HG03175 (cell line): ENCODE measurements around the gene PACS2.
"Not testable (repeated sequence)": the region's sequence is repeated elsewhere in the genome, so short reads cannot be mapped to it uniquely, and the experiment has no call there.

Experiments
- ATAC-seq: cut with Tn5 transposase; IDR thresholded peaks from one replicate; pipeline ENCODE4 v1.9.1; 2021; ENCODE audit warnings: mild to moderate bottlenecking, moderate library complexity; ENCODE audit not compliant: unreplicated experiment

The PACS2 gene

DNA sequence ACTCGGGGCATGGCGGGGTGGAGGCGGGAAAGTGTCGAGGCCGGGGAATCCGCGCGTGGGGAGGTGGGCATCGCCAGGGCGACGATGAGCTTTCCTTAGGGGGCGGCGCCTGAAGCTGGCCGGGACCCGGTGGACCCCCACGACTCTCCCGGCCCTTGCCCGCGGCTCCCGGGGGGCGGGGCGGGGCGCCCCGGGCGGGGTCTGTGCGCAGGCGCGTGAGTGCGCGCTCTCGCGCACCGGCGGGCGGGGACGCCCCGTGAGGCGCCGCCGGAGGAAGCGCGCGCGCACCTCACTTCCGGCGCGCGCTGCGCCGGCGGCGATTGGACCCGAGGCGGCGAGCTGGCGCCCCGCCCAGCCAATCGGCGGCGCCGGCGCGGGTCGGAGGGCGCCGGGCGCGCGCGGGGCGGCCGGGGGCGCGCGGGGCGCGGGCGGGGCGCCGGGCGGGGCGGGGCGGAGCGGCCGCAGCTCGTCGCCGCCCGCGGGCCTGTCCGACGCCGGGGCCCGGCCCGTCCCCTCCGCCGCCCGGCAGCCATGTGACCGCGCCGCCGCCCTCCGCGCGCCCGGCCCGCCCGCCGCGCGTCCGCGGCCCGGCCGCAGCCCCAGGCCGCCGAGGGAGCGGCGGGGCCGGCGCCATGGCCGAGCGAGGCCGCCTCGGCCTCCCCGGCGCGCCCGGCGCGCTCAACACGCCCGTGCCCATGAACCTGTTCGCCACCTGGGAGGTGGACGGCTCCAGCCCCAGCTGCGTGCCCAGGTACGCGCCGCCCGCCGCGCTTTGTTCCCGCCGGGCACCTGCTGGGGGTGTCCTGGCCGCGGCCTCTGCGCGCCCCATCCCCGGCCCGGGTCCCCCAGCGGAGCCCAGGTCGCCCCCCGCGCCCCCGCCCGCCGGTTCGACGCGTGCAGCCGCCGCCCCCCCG is at the start of gene PACS2:
TSS of gene PACS2 (plus strand) at position 462 of the 914 bp plus-strand sequence. CDS start at position 633, 171 bp downstream.
- ATAC-seq: peak; percentile 76

DNA sequence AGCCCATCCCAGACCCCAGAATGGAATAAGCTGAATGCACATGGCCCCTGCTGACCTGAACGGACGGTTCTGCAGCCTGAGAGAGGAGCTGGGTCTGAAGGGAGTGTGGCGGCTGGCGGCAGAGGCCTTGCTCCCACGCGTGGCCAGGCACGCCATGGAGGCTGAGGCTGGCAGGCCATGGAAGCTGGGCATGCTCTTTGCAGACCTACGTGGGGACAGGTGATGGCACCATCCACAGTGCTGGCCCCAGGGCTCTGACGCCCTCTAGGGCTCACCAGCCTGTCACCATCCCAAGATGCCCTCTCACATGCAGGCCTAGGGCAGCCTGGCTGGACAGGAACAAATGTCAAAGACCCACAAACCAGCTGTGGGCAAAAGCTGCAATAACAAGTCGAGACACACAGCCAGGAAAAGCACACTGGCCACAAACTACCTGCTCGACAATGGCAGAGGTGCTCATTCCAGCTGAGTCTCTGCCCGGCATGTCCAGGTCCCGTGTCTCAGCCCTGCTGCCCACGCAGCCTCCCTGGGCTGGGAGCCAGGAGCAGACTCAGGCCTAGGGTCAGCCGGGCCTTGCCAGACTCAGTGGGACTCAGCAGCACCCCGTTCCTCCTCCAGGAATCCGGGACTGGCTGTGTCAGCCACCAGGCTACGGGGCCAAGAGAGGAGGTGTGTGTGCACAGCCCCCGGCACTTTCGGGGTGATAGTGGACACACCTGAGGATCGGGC is 46.6 kb upstream of the PACS2 start:
- ATAC-seq: no peak

DNA sequence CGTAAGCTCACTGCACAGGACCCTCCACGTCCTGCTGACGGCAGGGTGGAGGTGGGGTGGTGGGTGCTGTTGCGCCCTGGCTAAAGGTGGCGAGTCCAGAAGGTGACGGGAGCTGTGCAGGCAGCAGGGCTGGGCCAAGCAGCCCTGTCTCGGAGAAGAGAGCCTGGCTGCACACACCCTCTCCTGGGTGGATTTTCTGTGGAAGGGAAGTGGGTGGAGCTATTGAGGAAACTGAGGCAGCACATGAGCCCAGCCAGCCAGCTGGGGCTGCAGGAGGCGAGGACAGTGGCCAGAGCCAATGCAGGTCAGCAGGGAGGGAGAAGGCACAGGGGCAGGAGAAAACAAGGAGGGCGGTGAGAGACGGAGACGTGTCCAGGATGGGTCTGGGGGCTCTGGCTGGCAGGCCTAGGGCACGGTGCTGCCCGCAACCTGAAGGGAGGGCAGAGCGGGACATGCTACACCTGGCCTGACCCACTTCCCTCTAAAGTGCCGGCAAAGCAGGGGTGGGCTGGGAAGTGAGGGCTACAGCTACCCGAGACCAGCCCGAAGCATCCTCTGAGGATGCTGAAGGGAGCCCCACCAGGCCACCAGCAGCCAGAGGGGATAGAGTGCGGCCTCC is 45.7 kb upstream of the PACS2 start:
- no peak for ATAC-seq

DNA sequence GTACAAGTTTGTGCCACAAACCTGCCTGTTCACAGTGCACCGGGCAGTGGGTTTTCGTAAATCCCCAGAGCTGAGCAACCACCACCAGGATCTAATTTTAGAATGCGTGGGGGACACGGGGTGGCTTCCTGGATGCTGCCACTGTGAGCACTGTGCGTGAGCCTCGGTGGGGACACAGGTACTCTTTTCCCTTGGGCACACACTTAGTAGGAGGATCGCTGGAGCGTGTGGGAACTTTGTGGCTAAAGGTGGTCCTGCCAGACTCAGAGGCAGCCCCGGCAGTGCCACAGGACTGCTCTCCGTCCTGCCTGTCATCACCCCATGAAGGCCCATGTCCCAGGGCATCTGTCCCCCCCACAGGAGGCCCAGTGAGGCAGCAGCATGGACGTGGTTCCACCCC is 45.1 kb upstream of the PACS2 start:
- no peak for ATAC-seq

DNA sequence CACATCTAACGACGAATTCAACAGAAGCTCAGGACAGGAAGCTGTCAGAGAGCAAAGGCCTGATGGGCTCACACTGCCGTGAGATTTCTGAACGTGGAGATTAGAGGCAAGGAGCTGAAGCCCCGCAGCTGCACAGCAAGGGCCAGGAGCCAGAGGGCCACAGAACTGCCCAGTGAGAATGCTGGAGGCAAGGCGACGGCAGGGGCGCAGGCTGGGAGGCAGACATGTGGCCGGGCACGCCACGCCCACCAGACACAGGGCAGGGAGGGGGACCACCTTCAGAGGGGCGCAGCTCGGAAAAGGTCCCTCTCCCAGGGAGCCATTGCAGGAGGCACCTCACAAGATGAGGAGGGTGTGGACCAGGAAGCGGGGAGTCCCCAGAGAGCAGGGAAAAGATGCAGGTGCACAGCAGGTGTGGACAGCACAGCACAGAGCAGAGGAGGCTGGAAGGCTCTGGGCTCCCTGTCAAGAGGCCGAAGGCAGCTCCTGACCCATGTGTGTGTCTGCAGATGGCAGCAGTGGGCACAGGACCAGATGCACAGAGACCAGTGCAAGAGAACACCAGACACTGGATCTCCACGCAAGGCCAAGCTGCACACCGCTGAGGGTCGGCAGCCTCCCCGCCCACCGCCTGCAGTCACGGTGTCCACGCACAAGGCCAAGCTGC is 43.2 kb upstream of the PACS2 start:
- ATAC-seq: no peak

DNA sequence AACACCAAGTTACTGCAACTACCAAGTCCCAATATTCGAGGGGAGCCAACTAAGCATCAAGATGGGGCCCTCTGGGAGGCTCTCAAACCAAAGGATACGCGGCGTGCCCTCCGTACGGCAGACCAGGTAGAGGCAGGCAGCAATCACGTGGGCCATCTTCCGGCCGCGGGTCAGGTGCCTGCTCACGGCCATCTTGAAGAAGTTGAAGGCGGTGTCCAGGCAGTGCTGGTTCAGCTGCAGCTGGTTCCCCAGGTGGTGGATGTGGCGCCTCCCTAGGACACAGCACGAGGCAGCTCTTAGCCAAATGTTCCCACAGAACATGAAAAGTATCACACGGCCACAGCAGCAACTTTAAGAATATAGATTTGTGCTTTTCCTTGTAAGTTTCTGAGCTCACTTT is 41.9 kb upstream of the PACS2 start:
- no peak for ATAC-seq

DNA sequence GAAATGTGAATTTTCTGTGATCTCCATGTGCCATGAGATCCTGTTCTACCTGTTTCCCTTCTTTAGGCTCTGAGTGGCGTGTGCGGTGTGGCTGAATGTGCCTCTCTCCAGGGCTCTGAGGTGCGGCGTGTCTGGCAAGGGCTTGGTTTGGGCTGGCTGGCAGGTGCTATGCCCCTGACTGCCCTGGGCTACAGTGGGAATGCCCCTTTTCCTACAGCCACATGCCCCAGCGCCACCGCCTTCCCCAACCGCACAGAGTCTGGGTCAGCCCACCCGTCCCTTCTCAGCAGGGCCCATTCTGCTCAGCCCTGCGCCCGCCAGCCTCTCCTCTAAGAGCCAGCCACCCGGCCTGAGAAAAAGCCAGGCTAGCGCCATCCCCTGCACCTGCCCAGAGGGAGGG is 41.5 kb upstream of the PACS2 start:
- ATAC-seq: no peak

DNA sequence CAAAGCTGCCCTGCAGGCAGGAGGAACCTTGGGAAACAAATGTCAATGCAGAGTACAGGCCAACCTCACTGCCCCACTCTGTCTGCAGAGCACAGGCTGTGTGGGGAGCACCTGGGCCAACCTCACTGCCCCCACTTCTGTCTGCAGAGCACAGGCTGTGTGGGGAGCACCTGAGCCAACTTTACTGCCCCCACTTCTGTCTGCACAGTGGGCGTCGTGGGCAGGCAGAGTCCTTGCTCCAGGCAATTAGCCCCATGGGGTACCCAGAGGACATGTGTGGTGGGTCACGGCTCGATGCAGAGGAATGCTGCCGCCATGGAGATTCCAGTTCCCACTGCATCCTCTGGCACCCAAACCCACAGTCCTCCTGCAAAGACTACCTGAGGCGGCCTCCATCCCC is 39.9 kb upstream of the PACS2 start:
- no peak for ATAC-seq

DNA sequence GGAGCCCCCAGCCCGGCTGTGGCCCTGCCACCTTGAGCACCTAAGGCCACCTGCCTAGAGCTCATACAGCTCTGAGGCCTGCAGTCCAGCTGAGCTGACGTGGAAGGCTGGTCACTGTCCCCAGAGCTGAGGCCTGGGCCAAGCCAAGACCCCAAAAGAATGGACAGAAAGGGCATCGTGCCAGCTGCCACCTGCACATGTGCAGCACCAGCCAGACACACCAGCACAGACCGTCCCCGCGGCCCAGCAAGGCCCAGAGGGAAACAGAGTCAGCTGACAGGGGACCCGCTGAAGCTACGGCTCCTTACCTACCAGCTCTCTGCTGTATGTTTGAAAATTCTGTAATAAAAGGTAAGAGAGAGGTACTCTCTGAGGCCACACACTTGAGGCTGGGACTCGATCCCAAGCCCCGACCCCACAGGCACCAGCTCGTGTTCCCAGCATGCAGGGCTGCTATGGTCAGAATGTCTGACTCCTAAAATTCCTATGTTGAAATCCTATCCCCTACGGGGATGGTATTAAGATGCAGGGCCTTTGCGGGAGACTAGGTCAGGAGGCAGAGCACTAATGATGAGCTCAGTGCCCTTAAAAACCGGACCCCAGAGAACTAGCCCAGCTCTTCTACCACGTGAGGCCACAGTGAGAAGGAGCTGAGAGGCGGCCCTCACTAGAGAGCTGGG is 39.1 kb upstream of the PACS2 start:
- no peak for ATAC-seq

DNA sequence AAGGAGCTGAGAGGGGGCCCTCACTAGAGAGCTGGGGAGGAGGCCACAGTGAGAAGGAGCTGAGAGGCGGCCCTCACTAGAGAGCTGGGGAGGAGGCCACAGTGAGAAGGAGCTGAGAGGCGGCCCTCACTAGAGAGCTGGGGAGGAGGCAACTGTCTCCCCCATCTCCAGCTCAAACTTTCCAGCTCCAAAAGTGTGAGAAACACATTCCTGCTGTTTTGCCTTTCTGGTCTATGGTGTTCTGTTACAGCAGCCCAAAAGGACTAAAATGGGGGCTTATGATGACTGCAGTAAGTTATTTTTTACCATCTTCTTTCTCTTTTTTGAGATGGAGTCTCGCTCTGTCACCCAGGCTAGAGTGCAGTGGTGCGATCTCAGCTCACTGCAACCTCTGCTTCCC is 37.1 kb upstream of the PACS2 start:
- ATAC-seq: not testable (repeated sequence)

DNA sequence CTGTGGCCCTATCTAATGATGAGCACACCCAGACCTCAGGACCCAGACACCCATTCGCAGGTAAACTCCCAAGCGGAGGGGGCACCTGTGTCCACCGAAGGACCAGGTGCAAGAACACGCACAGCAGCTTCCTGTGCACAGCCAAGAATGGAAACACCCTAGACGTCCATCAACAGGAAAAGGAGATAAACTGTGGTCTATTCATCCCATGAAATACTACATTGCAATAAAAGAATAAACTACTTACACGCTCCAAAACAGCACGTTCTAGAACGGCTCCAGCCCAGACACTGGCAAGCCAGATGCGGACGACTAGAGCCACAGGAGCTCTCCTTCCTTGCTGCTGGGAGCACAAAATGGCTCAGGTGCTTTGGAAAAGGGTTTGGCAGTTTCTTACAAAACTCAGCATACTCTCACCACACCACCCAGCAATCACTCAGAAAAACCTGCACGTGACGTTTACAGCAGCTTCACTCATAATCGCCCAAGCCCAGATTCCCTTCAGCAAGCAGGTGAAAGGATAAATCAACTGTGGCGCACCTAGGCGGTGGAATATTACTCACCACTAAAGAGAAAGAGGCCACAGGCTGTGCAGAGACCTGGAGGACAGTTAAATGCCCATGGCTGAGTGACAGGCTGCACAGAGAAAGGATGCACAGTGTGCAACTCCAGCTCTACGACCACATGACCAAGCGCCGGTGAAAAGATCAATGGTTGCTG is 34.7 kb upstream of the PACS2 start:
- no peak for ATAC-seq

DNA sequence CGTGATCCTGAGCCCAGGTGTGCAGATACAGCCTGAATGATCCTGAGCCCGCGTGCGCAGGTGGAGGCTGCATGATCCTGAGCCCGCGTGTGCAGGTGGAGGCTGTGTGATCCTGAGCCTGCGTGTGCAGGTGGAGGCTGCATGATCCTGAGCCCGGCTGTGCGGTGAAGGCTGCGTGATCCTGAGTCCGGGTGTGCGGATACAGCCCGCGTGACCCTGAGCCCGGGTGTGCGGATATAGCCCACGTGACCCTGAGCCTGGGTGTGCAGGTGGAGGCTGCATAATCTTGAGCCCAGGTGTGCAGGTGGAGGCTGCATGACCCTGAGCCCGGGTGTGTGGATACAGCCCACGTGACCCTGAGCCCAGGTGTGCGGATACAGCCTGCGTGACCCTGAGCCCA is 34.0 kb upstream of the PACS2 start:
- ATAC-seq: no peak

DNA sequence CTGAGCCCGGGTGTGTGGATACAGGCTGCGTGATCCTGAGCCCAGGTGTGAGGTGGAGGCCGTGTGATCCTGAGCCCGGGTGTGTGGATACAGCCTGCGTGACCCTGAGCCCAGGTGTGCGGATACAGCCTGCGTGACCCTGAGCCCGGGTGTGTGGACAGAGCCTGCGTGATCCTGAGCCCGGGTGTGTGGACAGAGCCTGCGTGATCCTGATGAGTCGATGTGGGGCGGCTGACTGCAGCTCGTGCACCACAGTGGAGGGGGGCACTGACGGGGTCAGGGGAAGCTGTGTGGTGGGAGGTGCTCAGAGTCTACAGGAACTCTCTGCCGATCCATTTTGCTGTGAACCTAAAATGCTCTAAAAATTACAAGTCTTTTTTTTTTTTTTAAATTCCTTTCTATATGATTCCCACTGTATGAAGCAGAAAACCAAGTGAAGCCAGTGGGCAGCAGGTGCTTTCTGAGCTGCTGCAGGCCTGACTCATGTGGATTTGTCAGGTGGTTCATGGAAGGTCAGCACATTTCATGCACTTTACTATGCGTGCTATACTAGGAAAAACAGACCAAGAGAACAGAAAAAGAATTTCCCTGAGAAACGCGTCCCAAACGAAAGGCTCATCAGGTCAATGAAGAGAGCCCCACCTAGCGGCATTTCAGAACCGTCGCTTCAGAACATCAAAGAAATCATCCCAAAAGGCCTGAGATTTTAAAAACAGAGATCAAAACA is 33.0 kb upstream of the PACS2 start:
- no peak for ATAC-seq

DNA sequence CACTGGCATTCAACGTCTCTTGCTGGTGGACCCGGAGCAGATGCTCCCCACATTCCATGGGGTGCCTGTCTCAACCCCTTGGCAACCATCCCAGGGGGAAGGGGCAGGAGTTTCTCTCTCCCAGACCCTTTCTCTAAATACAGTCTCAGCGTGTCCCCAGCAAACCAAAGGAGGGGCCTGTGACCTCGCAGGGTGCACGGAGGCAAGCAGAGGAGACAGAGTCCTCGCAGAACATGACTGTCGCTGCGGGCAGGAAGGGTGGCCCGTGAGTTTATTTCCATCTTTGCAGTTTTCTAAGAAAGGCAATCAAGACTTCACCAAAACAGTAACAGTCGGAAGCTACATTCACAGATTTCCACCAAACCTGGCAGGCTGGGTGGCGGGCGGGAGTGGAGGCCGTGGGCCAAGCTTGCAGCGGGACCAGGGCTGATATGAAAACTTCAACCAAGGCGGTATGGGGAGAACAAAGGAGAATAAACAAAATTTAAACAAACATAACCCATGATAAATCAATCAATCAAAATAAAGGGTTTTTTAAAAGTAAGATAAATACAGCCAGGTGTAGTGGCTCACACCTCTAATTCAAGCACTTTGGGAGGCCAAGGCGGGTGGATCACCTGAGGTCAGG is 32.3 kb upstream of the PACS2 start:
- no peak for ATAC-seq

DNA sequence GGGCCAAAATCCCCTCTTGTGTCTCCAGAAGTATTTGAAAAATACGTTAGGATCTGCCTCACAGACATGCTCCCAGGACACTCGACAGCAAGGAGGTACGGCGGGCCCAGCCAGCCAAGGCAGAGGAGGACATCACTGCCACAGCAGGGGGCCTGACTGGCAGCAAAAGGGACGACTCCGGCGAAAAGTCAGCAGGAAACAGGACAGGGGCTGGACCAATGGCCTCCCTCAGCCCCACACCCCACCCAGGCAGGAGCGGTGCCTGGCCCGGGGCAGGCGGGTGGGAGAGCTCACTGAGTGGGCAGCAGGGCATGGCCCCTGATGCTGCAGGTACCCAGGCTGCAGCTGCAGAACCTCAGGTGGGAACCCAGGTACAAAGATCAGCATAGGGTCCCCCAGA is 31.5 kb upstream of the PACS2 start:
- no peak for ATAC-seq

DNA sequence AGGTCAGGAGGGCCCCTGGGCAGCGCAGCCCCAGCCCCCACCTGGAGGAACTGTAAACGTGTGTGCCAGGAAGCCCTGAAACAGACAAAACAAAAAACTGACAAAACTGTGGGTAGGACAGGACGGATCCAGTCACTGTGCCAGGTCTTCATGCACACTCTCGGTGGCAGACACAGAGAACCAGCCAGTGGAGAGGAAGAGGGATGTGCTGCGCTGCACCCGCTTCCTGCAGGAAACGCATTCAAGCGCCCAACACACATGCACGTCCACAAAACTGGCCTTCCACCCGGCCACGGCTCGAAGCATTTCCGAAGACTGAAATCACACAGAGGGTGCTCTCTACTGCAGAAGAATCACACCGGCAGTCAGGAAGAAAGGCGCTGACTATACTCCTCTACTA is 30.6 kb upstream of the PACS2 start:
- ATAC-seq: no peak

DNA sequence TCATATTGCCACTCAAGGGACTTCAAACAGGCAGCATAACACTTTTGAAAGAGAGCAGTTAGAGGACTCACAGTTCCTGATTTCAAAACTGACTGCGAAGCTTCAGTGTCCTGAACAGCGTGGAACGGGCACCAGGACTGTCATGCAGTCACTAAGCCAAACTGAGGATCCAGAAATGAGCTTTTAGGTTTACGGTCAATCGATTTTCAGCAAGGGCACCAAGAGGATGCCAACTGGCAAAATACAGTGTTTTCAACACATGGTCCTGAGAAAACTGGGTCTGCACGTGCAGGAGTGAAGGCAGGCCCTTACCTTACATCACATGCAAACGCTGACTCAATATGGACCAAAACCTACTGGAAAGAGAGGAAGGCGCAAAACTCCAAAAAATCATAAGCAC is 29.4 kb upstream of the PACS2 start:
- ATAC-seq: no peak

DNA sequence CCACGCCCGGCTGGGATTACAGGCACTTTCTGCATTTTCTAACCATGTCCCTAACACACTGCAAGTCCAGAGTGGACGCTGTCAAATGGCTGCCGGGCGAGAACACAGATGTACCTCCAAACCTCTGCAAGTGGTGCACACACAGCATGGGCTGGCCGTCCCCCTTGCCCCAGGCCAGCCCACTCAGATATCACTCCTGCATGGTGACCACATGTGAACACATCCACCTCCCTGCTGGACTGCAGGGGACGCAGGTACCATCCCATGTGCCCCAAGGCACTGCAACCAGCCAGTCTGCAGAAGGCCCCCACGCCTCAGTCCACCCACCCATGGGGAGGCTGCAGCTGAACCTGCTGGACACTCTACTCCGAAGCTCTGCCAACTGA is 27.8 kb upstream of the PACS2 start:
- ATAC-seq: no peak
